Spleen (tissue), 11 donors: ENCODE results near the gene CX3CL1. TPM values are rescaled to one million over a fixed set of nuclear protein-coding genes. Genes with fewer than 3 reads are reported as not detected.
A peak's percentile ranks its signal among the peaks of the same experiment; 100 is the strongest.
"Not testable (repeated sequence)": the region's sequence is repeated elsewhere in the genome, so short reads cannot be mapped to it uniquely, and the experiment has no call there.

Source experiments
- DNase-seq: peaks from one replicate; pipeline ENCODE4 v3.0.0-alpha.2; 2020
- H3K27ac ChIP-seq, 8 donors: fragments of 200-600 bp; sonication (generic) in 7 of 8; 1 replicate in 4 of 8; 2 replicates in 4 of 8; pipeline versions ENCODE4 v1.5.0 to v1.8.0; 2016 to 2021; ENCODE audit warnings: inconsistent platforms in 4 of 8, mild to moderate bottlenecking in 4 of 8, moderate library complexity in 1 of 8
- H3K27me3 ChIP-seq, 7 donors: fragments of 200-600 bp; sonication (generic) in 6 of 7; replicated peaks in 1 of 7; 1 replicate in 4 of 7; 2 replicates in 3 of 7; pipeline versions ENCODE4 v1.5.0 to v1.8.0; 2016 to 2021; ENCODE audit warnings: inconsistent platforms in 3 of 7, mild to moderate bottlenecking in 1 of 7
- H3K36me3 ChIP-seq, 6 donors: fragments of 200-600 bp; sonication (generic) in 5 of 6; 1 replicate in 4 of 6; 2 replicates in 2 of 6; pipeline versions ENCODE4 v1.5.0 to v1.8.0; 2016 to 2021; ENCODE audit warnings: inconsistent platforms in 2 of 6
- H3K4me1 ChIP-seq, 6 donors: fragments of 200-600 bp; sonication (generic) in 5 of 6; 1 replicate in 3 of 6; 2 replicates in 3 of 6; pipeline versions ENCODE4 v1.5.0 to v1.8.0; 2016 to 2021; ENCODE audit warnings: inconsistent platforms in 3 of 6
- H3K4me3 ChIP-seq, 8 donors: fragments of 200-600 bp; sonication (generic) in 7 of 8; 1 replicate in 4 of 8; 2 replicates in 4 of 8; pipeline versions ENCODE4 v1.5.0 to v1.8.0; 2016 to 2021; ENCODE audit warnings: inconsistent platforms in 4 of 8, mild to moderate bottlenecking in 4 of 8, moderate library complexity in 2 of 8
- H3K9me3 ChIP-seq, 8 donors: fragments of 200-600 bp; sonication (generic) in 7 of 8; 1 replicate in 4 of 8; 2 replicates in 4 of 8; pipeline versions ENCODE4 v1.5.0 to v1.8.0; 2016 to 2021; ENCODE audit warnings: inconsistent platforms in 4 of 8
- POLR2A ChIP-seq, 3 donors: fragments of 450-650 bp; IDR thresholded peaks; one replicate each; pipeline ENCODE4 v1.5.1; 2017; ENCODE audit warnings: antibody characterized with exemption in 3 of 3, mild to moderate bottlenecking in 1 of 3
- POLR2AphosphoS5 ChIP-seq, 3 donors: sonication (generic); formaldehyde crosslinking; IDR thresholded peaks; one replicate each; pipeline ENCODE4 v1.5.1; 2017; ENCODE audit warnings: antibody characterized with exemption in 3 of 3
- WGBS, 5 donors: extraction: QIAGEN DNeasy Blood & Tissue Kit in 3 of 5; methylation state at CpG; one replicate each; pipeline versions ENCODE4 v1.1.5 to v1.1.7; 2013 to 2018; 5-methylcytosine and 5-hydroxymethylcytosine counted together
- intact Hi-C: fragments of 100-400 bp; cut with DNase I; formaldehyde crosslinking; loops from one replicate; pipeline ENCODE4 v1.15.0; 2023; ENCODE audit warnings: low total_unique reads
- polyA plus RNA-seq, 3 donors: library from polyadenylated mRNA; stranded (reverse); fragments of 200-250 nt; gene quantifications; one replicate each; pipeline ENCODE4 v1.2.1, GENCODE V29; 2013
- total RNA-seq, 7 donors: library from RNA; depleted of rRNA in 3 of 7; stranded (reverse); fragments of >200 nt in 3 of 7; fragmentation: NEBNext Ultra II Directional in 4 of 7; extraction: Animal tissue kit (Norgen Biotek cat#: 25700) in 4 of 7; gene quantifications; one replicate each; pipeline versions ENCODE4 v1.1.0 to v1.2.1, GENCODE V29; 2016 to 2021
- TF ChIP-seq, protein P1 (sequence below), 11 experiments: fragments of 200-600 bp in 7 of 11; fragments of 450-650 bp in 4 of 11; sonication (generic) in 4 of 11; IDR thresholded peaks in 8 of 11; conservative IDR thresholded peaks in 3 of 11; 1 replicate in 7 of 11; 2 replicates in 4 of 11; pipeline versions ENCODE4 v1.4.0 to v1.8.0; 2016 to 2021; ENCODE audit warnings: antibody characterized with exemption in 11 of 11, inconsistent platforms in 4 of 11, mild to moderate bottlenecking in 1 of 11
- donor health status: healthy with polysubstance abuse.
- donor health status: DM: no; HTN: no; CAD: no; lungs with moderate emphysema.
- donor health status: DM: no; HTN: no; CAD: no.
- donor health status: Bipolar disorder and iron deficiency.
- donor health status: healthy.
- donor health status: DM: no; HTN: no; CAD: no.
- donor health status: DM: yes; HTN: yes; CAD: no.

Gene CX3CL1
- total and polyA plus RNA-seq, 10 donors = 0.39 to 7.3 (median 1.6) TPM

DNA sequence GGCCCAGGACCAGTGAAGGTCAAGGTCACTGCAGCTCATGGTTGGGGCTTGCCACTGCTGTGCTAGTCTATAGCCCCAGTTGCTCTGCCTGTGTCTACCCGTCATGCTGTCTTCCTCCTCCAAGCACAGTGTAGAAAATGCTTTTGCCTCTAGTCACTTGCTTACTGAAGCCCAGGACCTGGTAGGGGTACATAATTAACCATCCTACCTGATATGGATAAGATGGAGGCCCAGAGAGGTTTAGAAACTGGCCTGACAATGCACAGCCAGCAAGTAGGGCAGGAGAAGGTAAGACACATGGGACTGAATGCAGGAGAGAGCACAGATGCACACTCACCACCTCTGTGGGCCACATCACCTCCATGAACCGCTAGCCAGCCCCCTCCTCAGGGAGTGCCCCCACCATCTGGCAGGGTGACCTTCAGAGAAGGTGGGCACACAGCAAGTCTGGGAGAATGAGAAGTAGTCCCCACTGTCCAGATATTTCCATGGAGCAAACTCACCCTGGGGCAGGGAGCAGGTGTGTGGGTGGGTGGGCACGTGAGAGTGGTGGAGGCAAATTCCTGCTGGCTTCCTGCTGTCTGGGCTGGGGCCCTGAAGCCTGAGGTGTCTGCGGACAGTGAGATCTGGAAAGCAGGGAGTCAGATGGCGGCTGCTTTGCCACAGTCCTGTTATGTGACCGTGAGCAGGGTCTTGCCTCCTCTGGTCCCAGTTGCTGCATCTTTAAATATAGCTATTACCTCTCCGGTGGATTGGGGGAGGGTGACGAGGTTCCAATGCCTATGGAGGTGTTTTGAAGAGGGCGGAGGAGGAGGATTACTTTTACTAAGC is 1.0 kb downstream of the CX3CL1 start:
- DNase-seq = no peak
- H3K36me3 ChIP-seq = no peaks in the 10 kb centered on the region
- peaks cover 0 to 25% (median 0%) of the 10 kb centered on the region in 7 donors for H3K27me3 ChIP-seq
- peaks cover 0 to 13% (median 4%) of the 10 kb centered on the region in 6 donors for H3K4me1 ChIP-seq
- intact Hi-C loops = no loop called here
- TF ChIP-seq POLR2AphosphoS5 (IDR thresholded peaks at IDR 0.05) = no peak
- TF ChIP-seq, protein P1, sequence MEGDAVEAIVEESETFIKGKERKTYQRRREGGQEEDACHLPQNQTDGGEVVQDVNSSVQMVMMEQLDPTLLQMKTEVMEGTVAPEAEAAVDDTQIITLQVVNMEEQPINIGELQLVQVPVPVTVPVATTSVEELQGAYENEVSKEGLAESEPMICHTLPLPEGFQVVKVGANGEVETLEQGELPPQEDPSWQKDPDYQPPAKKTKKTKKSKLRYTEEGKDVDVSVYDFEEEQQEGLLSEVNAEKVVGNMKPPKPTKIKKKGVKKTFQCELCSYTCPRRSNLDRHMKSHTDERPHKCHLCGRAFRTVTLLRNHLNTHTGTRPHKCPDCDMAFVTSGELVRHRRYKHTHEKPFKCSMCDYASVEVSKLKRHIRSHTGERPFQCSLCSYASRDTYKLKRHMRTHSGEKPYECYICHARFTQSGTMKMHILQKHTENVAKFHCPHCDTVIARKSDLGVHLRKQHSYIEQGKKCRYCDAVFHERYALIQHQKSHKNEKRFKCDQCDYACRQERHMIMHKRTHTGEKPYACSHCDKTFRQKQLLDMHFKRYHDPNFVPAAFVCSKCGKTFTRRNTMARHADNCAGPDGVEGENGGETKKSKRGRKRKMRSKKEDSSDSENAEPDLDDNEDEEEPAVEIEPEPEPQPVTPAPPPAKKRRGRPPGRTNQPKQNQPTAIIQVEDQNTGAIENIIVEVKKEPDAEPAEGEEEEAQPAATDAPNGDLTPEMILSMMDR (IDR thresholded peaks at IDR 0.05 in 8 of 11, conservative IDR thresholded peaks at IDR 0.05 in 3 of 11) = no peak
- TF ChIP-seq POLR2A (IDR thresholded peaks at IDR 0.05) = no peak
- H3K9me3 ChIP-seq = no peaks in the 10 kb centered on the region
- H3K27ac ChIP-seq = no peak overlapping the region
- WGBS, 5 donors = 80 to 89% (median 82%) methylated on average over 7 to 9 of the region's 9 CpGs
- H3K4me3 ChIP-seq = peak overlapping the region in 2 of 8 donors; percentile 15 to 33

DNA sequence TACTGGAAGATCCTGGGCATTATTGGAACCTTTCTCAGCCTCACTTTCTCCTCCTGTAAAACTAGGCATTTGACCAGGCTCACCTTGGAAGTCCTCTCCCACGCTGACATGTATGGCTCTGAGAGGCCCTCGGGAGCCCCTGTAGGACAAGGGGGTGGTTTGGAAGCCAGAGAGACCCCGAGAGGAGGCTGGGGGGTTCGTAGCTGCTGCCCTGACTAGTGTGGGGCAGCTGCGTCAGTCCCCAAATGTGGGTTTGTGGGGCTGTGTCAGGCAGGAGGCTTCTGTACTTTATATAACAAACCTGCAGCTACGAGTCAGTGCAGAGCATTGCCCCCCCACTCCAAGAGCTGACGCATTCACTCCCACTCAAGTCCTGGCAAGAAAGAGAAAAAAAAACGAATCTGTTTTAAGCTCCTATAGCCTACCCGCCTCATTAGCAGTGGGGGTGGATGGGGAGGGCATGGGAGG is 1.8 kb downstream of the CX3CL1 start:
- no peak overlapping the region for H3K4me3 ChIP-seq
- intact Hi-C loops = no loop called here
- H3K27ac ChIP-seq = no peak overlapping the region

DNA sequence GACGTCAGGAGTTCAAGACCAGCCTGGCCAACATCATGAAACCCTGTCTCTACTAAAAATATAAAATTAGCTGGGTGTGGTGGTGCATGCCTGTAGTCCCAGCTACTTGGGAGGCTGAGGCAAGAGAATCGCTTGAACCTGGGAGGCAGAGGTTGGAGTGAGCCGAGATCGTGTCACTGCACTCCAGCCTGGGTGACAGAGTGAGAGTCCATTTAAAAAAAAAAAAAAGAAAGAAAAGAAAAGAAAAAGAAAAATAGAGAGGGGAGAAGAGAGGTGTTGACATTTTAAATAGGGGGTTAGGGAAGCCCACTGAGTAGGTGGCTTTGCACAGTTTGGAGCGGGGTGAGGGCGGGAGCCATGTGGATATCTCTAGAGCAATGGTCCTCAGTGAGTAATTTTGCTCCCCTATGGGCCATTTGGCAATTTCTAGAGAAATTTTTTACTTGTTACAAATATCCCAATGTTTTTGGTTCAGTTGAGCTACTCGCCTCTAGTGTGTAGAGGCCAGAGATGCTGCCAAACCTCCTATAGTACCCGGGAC is 2.7 kb downstream of the CX3CL1 start:
- Histone ChIP-seq H3K4me1 (peaks cover 0 to 13% (median 4%) of the 10 kb centered on the region in 6 donors), H3K27me3 (peaks cover 0 to 23% (median 0%) of the 10 kb centered on the region in 7 donors)
- WGBS, 5 donors = 90 to 93% (median 91%) methylated on average over 8 of the region's 8 CpGs
- H3K27ac ChIP-seq, H3K9me3 ChIP-seq, H3K4me3 ChIP-seq, intact Hi-C loops, H3K36me3 ChIP-seq, DNase-seq: not testable (repeated sequence)

More for the DNA sequence above, 1.8 kb downstream of the CX3CL1 start:
- 64 to 82% (median 77%) methylated on average over 9 of the region's 9 CpGs for WGBS, 5 donors
- peaks cover 0 to 23% (median 0%) of the 10 kb centered on the region in 7 donors for H3K27me3 ChIP-seq
- TF ChIP-seq POLR2AphosphoS5 (IDR thresholded peaks at IDR 0.05) = no peak
- TF ChIP-seq, protein P1 (IDR thresholded peaks at IDR 0.05 in 8 of 11, conservative IDR thresholded peaks at IDR 0.05 in 3 of 11) = no peak
- H3K9me3 ChIP-seq = no peaks in the 10 kb centered on the region
- H3K36me3 ChIP-seq = no peaks in the 10 kb centered on the region
- peaks cover 0 to 13% (median 4%) of the 10 kb centered on the region in 6 donors for H3K4me1 ChIP-seq
- DNase-seq = no peak

DNA sequence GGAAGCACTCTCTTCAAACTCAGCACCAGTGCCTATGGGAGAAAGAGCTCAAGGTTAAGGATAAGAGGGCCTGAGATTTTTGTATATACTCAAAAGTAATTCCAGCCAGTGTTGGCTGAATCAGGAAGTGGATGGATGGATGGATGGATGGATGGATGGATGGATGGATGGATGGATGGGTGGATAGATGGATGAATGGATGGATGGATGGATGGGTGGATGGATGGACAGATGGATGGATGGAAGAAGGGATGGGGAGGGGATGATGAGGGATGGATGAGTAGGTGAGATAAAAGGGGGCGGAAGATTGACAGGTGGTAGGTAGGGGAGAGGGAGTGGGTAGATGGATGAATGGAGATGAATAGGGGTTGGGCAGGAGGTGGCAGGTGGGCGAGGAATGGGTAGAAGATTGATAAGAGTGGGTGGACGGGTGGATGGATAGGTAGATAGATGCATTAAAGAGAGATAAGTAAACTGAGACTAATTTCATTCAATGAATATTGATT is 4.1 kb downstream of the CX3CL1 start:
- intact Hi-C loops = no loop called here
- WGBS, 5 donors = 87 to 96% (median 93%) methylated on average over 3 of the region's 3 CpGs

More for the DNA sequence above, 4.1 kb downstream of the CX3CL1 start:
- H3K9me3 ChIP-seq = no peaks in the 10 kb centered on the region
- no peak overlapping the region for H3K4me3 ChIP-seq
- no peaks in the 10 kb centered on the region for H3K36me3 ChIP-seq
- peaks cover 0 to 20% (median 0%) of the 10 kb centered on the region in 7 donors for H3K27me3 ChIP-seq
- TF ChIP-seq POLR2A (IDR thresholded peaks at IDR 0.05) (no peak), POLR2AphosphoS5 (IDR thresholded peaks at IDR 0.05) (no peak)
- TF ChIP-seq, protein P1 (IDR thresholded peaks at IDR 0.05 in 8 of 11, conservative IDR thresholded peaks at IDR 0.05 in 3 of 11) = no peak
- H3K4me1 ChIP-seq = peaks cover 0 to 25% (median 14%) of the 10 kb centered on the region in 6 donors
- no peak for DNase-seq
- no peak overlapping the region for H3K27ac ChIP-seq
